GM19328 (cell line): ENCODE data around the gene DHRS9.

Source experiments
- ATAC-seq: cut with Tn5 transposase; IDR thresholded peaks from one replicate; pipeline ENCODE4 v1.9.1; 2021; ENCODE audit warnings: mild to moderate bottlenecking, moderate library complexity; ENCODE audit not compliant: unreplicated experiment

Gene DHRS9

DNA sequence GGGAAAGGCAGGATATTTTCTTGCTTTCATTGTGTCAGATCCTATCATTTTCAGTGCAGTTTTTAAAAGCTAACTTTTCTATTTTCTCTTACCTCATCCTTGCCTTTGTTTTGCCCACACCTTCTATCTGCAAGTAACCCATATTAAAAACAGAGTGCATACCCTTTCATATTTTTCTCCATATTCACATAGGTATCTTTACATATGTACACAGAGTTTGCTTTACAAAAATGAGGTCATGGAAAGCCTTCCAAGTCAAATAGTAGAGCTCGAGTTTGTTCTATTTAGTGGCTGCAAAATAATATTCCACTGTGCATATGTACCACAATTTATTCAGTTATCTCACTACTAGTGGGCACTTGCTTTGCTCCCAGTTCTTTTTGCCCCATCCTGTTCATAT is 3.9 kb upstream of the DHRS9 start:
- ATAC-seq, result no peak

DNA sequence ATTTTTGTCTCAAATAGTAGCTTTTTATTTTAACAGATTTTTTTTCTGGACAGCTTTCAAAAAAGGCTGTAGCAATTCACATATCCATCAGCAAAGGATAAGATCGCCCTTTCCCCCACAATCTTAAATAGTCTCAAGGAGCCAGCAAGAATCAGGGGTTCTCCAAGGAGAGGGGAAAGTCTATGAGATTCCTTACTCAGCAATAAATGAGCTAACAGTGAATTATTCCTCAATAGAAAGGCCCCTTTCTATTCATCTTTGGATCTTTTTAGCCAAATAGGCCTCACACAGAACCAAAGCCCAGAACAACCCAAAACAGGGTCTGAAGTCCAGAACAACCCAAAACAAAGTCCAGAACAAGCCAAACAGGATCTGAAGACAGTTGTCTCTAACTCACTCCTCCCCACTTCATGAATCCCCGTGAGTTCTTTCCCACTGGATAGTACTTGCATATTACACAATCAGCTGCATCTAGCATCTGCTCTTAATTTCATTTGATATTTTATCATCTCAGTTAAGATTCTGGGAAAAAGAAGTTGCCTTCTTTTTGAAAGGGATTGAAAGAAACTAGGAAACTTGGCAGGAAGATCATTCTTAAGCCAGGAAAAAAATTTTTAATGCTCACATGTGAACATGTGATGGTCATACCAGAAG is 3.4 kb upstream of the DHRS9 start:
- ATAC-seq, result no peak

DNA sequence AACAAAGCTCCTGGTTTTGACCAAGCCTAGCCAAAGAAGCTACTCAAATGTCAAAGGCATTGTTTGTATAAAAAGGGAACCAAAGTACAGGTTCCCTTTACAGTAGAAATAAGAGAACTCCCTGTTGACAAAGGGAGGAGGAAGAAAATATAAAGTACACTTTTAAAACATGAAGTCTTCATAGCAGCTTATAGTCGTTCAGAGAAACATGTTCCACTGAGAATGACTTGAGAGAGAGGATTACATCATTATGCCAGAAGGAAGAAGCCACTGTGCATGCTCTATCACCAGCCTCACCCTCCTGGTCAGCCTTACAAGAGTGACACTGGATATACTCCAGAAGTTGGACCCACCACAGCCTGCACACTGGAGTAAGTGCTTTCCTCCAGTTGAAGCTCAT is 2.5 kb upstream of the DHRS9 start:
- ATAC-seq, result no peak

DNA sequence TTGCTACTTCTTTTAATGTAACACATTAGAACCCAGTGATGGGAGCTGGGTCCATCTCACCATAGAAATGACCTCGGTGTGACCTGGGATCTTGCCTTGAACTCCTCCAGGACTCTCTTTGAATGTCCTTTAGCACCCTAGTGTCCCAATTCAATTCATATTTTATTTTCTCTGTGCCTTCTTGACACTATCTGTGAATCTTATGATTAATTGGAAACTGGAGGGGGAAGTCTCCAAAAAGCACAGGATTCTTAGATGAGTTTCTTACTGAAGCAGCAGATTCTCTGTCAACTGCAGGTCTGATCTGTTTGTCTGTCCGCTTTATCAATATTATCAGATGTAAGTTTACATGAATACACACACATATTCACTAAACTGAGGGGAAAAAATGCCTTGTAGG is 470 bp downstream of the DHRS9 start:
- no peak for ATAC-seq

DNA sequence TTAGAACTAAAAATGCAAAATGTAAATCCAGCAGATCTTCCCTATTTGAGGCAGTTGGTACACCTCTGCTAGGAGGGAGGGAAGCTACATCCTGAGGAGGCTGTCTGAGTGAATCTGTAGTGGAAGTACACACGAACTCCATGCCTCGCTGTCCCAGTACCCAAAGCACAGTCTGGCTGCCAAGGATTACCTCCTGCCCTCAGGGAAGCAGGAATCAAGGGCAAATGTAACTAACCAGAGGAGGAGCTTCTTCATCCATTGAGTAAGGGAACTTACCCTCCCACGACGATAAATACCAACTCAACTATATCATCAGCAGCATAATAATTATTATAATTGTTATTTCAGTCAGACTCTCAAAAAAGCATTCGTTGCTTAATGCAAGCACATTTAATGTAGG is 2.1 kb downstream of the DHRS9 start:
- no peak for ATAC-seq

DNA sequence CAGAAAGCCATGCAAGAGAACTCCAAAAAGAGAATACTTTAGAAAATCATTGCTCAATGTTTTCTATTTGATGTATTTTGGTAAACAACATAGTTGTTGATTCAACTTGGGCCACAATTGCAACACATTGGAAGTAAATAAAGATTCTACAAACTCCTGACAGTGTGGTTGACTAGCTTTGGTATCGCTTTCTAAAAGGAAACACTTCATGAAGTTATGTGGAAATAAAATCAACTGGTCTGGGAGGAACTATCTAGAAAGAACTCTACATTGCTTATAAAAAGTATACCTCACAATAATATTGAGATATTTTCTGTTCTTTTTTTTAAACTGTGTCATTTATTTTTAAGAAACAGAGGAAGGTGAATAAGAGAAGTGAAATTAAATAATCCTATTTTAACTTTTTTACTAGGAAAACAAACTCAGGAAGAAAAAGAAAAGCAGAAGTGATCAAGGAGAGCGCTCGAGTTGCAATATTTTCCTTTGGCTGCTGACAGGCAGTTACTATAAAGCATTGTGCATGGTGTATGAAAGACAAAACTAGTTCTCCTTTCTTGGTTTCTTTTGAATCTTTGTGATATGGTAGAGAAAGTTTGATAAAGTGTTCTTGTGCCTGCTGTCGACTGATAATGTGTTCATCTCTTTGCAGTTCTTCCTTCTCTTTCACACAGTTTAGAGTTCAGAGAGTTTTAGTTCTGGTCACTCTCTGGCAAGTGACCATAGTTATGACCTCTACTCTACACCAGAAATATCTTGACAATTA is 3.0 kb downstream of the DHRS9 start:
- ATAC-seq, result no peak

DNA sequence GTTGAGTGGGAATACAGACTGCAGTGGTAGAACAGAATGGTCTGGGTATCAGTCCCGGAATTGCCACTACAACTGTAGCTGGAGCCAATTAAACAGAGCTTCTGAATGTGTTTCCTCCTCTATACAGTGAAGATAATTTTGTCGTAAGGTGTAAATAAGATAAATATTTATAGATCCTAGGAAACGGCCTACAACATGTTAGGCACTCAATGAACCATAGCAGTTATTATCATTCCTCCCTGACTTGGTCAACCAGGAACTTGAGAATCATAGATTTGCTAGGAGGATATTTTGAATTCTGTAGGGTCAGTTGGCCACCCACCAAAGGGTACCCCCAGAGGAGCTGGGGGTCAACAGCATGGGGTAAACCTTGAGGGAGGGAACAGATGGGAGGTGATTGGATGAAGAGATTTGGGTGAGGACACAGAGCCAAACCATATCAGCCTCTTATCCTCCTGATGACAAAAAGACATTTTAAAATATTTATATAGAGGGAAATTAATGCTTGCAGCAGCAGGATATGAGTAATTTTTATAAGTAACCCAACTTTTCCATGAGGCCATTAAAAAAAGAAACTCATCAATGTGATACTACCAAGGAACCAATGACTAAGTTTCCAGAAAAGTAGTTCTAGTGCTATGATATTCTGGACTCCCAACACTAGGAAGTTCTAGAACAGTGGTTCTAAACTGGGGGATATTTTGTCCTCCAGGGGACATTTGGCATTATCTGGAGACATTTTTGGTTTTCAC is 4.0 kb downstream of the DHRS9 start:
- ATAC-seq, result no peak

DNA sequence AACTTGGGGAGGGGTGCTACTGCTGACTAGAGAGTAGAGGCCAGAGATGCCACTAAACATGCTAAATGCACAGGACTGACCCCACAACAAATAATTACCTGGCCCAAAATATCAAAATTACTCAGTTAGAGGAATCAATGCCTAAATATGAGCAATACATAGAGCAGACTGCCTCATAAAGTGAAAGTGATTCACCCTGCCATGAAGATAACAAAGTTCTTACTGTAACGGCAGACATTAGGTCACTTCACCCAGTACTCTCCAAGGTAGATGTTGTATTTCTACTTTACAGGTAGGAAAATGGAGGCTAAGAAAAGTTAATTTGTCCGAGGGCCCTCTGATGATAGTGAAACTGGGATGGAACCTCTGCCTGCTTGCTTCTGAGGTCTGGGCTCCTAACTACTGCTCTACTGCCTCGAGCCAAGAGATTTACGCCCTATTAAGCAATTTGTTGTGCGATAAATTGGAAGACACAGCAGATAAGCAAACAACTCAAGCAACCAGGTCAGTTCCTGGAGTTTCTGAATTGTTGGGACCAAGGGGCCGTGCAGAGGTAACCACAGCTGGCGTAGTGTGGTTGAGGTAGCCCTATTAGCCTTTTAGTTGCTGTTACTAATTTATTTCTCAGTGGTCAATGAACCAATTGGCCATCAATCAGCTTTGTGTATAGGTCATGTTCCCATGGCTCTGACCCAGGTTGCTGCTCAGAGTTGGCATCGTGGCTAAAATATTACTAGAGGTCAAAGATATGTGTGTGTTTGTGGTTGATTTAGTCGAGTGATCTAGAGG is 4.8 kb downstream of the DHRS9 start:
- no peak for ATAC-seq

DNA sequence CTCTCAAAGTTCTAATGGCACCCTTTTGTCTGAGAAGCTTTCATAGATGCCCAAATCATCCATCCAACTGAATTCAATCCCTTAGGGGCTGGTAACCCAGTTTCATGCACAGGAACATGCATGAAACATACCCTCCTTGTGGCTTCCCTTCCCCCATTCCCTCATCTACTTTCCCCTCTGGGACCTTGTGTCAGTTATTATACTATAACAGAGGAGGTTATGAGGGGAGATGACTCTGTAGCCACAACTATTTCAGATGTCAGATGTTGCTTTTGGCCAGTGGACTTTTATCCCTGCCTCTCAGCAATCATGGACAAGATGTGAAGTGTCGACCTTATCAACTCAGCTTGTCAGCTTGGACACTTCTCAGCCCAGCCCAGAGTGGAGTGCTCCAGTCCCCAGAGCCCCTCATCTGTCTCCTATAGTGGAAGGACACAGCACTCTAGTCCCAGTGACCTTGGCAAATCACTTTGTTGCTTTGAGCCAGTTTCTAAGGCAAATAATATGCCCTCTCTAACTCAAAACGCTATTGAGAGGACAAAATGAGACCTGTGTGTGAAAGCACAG is 8.4 kb downstream of the DHRS9 start:
- ATAC-seq, result no peak

DNA sequence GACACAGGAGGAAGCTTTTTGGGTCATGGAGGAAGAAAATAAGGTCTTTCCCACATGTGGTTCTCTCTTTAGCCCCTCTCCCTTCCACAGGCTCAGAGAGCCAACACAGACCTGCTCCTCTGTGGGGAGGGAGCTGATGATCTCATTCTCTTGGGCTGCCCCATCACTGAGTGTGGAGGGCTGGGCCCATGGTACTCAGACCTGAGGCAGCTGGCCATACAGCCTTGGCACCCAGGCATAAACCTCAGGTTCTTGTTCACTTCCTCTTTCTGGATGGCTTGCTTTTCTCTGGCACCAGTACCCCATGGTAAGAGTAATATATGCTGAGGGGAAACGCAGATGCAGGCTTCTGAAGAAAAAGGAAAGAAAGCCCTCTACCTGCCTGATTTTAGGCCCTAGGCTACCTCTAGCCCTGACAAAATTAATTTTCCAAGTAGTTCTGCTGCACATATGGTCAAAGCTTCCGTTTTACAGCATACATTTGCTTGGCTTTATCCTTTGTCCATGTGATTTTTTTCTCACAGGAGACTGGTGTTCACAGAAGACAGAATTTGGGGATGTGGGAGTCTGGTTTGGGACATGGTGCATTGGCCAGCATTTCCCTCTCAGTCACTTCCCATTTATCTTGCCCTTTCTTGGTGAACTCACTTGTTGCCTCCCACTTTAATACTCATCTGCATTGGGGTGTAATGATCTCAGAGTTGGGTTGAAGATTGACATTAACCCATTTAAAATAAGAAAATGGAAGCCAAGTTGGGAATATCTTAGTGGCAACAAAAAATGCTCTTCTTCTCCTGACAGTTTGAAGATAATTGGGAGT is 11.1 kb downstream of the DHRS9 start:
- peak; percentile 60 for ATAC-seq

DNA sequence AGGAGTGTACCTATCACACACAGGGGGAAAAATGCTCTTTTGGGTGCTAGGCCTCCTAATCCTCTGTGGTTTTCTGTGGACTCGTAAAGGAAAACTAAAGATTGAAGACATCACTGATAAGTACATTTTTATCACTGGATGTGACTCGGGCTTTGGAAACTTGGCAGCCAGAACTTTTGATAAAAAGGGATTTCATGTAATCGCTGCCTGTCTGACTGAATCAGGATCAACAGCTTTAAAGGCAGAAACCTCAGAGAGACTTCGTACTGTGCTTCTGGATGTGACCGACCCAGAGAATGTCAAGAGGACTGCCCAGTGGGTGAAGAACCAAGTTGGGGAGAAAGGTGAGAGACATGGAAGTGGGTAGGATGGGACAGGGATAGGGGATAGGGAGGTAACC is 12.2 kb downstream of the DHRS9 start:
- ATAC-seq, result no peak

DNA sequence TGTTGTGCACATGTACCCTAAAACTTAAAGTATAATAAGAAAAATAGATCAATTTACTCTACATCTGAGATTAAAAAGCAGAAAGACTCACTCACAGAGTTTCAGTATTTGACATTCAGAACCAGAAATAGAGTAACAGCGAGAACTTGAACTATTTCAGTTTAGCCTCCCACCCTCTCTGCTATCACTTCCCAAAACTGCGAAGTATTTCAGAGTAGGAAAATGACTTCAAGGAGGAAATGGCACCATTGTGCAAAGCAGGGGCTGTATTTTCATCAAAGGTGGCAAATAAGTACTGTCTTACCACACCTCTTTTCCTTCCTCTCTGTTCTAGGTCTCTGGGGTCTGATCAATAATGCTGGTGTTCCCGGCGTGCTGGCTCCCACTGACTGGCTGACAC is 13.6 kb downstream of the DHRS9 start:
- peak; percentile 49 for ATAC-seq

DNA sequence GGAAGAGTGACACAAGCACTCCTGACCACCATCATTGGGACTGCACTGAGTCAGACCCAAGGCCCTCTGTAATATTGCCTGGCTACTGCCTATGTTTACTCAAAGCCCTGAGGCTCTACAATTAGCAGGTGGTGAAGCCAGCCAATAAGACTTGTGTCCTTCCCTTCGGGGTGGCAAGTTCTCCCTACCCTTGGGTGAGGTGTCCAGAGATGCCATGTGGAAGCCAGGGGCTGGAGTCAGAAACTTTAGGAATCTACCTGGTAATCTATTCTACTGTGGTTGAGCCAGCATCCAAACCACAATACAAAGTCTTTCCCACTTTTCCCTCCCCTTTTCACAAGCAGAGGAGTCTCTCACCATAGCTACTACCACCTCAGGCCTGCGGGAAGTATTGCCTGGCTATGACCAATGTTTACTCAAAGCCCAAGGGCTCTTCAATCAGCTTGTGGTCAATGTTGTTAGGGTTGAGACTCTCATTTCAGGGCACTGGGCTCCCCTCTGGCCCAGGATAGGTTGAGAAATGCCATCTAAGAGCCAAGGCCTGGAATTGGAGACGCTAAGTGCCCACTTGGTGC is 17.6 kb downstream of the DHRS9 start:
- no peak for ATAC-seq

DNA sequence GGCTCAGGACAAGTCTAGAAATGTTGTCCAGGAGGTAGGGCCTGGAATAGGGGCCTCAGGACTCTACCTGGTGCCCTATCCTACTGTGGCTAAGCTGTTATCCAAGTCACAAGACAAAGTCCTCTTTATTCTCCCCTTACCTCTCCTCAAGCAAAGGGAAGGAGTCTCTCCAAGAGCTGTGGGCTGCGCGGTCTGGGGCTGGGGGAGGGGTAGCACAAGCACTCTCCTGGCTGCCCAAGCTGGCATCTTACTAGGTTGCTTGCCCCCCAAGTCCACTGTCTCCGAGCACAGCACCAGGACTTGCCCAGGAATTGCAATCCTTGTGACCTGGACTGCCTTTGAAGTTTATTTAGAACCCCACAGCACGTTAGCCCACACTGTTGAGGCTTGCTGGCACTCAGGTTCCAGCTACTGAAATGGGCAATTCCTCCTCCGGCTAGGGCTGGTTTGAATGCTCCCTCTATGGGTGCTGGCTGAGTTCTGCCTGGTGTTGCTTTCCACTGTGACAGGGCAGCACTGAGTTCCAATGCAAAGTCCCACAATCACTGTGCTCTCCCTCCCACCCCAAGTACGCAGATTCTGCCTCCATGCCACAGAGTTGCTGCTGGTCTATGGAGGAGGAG is 18.5 kb downstream of the DHRS9 start:
- ATAC-seq, result no peak

DNA sequence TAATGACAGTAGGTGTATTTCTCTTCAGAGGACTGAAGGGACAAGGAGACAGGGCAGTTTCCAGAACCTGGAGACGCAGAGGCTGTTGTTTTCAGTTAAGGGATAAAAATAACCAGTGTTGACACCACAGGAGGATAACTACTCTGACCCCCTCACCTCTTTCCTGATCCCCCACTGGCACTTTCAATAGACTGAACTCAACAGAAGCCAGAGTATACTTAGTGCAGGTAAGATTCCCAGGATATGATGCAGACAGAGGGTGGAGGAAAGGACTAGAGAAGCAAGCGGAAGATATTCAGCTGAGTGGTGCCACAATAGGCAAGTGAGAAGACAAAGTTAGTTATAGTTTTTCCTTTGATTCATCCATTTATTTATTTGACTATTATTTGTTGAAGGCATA is 19.8 kb downstream of the DHRS9 start:
- ATAC-seq, result no peak

DNA sequence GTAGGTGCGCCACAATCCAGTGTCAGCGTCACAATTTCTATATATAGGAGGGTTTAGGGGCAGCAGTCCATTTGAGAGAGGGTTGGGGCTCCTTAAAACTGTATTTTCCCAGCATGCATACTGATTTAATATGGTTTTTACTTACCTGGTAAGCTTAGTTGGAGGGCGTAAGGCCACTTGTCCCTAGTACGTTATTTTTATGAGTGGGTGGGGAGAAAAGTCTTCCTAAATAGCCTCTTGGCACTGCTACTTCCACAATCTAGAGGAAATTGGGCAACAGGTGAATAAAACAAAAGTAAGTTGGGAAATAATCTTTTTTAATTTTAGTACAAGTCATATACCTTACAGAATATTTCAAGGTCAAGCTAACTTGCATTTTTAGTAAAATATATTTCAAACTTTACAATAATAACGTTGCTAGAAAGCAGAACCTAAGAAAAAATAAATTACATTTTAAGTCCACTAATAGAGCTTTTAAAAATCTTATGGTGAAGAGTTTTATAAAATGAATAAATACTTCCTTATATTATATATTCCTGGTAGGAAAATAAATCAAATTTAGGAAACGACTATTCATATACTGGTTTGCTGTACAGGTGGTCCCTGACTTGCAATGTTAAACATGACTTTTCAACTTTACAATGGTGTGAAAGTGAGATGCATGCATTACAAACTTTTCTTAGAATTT is 20.9 kb downstream of the DHRS9 start:
- no peak for ATAC-seq

DNA sequence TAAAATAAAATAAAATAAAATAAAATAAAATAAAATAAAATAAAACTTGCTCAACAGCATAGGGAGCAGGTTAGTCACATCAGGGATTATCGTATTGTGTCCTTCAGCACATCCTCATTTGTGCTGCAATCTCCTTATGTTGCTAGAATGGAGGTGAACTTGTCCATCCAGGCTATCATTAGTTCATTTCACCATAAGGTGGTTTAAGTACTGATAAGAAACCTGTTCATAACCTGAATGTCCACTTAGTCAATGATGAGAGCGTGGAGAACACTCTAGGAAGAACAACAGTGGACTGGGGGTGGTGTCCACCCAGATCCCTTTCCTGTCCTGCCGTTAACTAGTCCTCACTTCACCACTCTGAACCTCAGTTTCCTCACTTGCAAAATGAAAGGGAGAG is 21.9 kb downstream of the DHRS9 start:
- ATAC-seq, result no peak

DNA sequence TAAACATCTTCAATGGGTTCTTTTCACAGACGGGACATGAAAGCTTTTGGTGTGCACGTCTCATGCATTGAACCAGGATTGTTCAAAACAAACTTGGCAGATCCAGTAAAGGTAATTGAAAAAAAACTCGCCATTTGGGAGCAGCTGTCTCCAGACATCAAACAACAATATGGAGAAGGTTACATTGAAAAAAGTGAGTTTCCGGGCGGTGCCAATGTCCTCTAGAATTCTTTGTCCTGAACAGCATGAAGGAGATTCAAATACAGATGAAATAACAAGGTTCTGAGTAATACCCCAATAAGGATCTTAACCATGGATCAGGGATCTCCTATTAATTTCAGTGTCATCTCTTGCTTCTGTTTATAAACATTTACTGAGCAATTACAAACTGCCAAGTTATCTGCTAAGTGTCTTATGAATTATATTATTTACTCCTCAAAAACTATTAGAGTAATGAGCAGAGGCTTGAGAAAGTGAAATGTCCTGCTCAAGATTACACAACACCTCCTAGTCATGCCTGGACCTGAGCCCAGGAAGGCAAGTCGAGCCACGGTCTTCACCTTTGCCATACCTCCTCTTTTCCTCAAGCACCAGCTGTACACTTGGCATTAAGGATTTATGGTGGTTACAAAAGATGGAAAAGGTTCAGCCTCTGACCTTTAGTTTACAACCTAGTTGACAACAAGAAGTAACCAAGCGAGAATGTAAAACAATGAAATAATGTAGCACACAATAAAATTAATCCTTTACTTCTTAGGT is 22.6 kb downstream of the DHRS9 start:
- no peak for ATAC-seq
